Thoracic aorta (tissue), 2 donors: Measurements from ENCODE around the gene SNRNP200. TPM values are rescaled to one million over a fixed set of nuclear protein-coding genes. Genes with fewer than 3 reads are reported as not detected.

Source experiments
- ATAC-seq: fragments of 150-250 bp; one replicate; pipeline ENCODE4 v1.8.0; 2017; ENCODE audit warnings: low read depth; ENCODE audit not compliant: insufficient number of reproducible peaks, low FRiP score
- DNase-seq: peaks from one replicate; pipeline ENCODE4 v3.0.0-alpha.2; 2020; ENCODE audit warnings: low spot score
- H3K27ac ChIP-seq, 2 donors: fragments of 200-600 bp; sonication (generic); 1 replicate in 1 of 2; 2 replicates in 1 of 2; pipeline ENCODE4 v1.5.1; 2016; ENCODE audit warnings: mild to moderate bottlenecking in 2 of 2, moderate library complexity in 2 of 2
- H3K27me3 ChIP-seq: fragments of 200-600 bp; sonication (generic); replicated peaks from 2 replicates; pipeline ENCODE4 v1.6.0; 2016; ENCODE audit warnings: mild to moderate bottlenecking; ENCODE audit not compliant: insufficient read depth
- H3K36me3 ChIP-seq: fragments of 200-600 bp; sonication (generic); one replicate; pipeline ENCODE4 v1.5.1; 2016
- H3K4me1 ChIP-seq, 2 donors: fragments of 200-600 bp; sonication (generic); 1 replicate in 1 of 2; 2 replicates in 1 of 2; pipeline versions ENCODE4 v1.5.1 to v1.6.0; 2016; ENCODE audit warnings: low read depth in 2 of 2, mild to moderate bottlenecking in 1 of 2; ENCODE audit not compliant: control insufficient read depth in 1 of 2
- H3K4me3 ChIP-seq: fragments of 200-600 bp; sonication (generic); 2 replicates; pipeline ENCODE4 v1.5.1; 2016; ENCODE audit warnings: mild to moderate bottlenecking
- H3K9me3 ChIP-seq: fragments of 200-600 bp; sonication (generic); 2 replicates; pipeline ENCODE4 v1.5.1; 2016
- total RNA-seq, 2 donors: library from RNA; depleted of rRNA; stranded (reverse); fragments of >200 nt; gene quantifications; one replicate each; pipeline versions ENCODE4 v1.1.0 to v1.2.3, GENCODE V29; 2016
- TF ChIP-seq, protein P1 (sequence below): fragments of 200-600 bp; sonication (generic); IDR thresholded peaks from one replicate; pipeline ENCODE4 v1.5.1; 2019; ENCODE audit warnings: antibody characterized with exemption

SNRNP200 gene
- total RNA-seq, 2 donors from 2014 or later: 77.2 to 85.6 TPM

DNA sequence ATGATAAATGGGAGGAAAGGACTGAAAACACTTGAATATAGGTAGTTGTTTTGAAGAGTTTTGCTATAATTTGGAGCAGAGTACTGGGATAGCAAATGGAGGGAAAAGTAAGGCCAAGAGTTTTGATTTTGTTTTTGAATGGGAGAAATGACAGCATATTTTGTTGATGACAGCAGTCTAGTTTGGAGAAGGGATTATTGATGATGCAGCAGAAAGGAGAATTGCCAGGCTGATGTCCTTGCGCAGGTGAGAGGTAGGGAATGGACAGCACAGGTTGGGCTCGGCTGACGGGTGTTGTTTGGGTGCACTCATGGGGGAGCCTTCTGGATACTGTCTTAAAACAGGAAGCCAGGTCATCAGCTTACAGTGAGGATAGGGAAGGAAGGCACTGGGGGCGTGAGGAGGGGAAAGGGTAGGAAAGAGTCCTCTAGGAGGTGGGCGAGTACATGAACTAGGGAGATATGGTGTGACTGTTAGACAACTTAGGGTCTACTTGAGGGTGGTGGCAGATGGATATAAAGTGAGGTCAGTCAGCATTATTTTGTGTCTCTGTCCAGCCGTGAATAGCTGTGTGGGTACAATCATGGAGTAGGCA is 40.6 kb upstream of the SNRNP200 start:
- no peak overlapping the region for H3K4me3 ChIP-seq
- H3K27me3 ChIP-seq: no peaks in the 10 kb centered on the region
- no peaks in the 10 kb centered on the region for H3K36me3 ChIP-seq
- H3K27ac ChIP-seq: no peak overlapping the region
- no peak for DNase-seq
- TF ChIP-seq, protein P1, sequence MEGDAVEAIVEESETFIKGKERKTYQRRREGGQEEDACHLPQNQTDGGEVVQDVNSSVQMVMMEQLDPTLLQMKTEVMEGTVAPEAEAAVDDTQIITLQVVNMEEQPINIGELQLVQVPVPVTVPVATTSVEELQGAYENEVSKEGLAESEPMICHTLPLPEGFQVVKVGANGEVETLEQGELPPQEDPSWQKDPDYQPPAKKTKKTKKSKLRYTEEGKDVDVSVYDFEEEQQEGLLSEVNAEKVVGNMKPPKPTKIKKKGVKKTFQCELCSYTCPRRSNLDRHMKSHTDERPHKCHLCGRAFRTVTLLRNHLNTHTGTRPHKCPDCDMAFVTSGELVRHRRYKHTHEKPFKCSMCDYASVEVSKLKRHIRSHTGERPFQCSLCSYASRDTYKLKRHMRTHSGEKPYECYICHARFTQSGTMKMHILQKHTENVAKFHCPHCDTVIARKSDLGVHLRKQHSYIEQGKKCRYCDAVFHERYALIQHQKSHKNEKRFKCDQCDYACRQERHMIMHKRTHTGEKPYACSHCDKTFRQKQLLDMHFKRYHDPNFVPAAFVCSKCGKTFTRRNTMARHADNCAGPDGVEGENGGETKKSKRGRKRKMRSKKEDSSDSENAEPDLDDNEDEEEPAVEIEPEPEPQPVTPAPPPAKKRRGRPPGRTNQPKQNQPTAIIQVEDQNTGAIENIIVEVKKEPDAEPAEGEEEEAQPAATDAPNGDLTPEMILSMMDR: no peak
- no peak for ATAC-seq
- no peaks in the 10 kb centered on the region for H3K9me3 ChIP-seq
- no peaks in the 10 kb centered on the region for H3K4me1 ChIP-seq

DNA sequence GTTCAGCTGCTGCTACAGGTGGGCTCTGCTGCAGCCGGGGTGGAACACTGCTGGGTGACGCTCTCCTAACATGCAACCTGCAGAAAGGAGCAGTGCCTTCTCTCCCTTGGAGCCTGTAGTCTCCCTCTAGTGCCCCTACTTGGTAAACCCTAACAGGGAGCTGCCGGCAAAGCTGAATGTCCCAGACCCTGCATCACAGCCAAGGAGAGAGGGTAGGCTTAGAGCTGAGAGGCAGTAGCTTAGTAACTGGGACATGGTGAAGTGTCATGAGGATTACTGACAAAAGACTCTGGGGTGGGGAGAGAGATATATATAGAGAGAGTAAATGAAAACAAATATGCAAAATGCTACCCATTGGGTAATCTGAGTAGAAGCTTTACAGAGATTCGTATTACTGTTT is 40.1 kb upstream of the SNRNP200 start:
- ATAC-seq (no peak), DNase-seq (no peak)
- Histone ChIP-seq H3K4me1 (no peaks in the 10 kb centered on the region), H3K4me3 (no peak overlapping the region), H3K9me3 (no peaks in the 10 kb centered on the region), H3K36me3 (no peaks in the 10 kb centered on the region), H3K27ac (no peak overlapping the region), H3K27me3 (no peaks in the 10 kb centered on the region)
- TF ChIP-seq, protein P1: no peak

DNA sequence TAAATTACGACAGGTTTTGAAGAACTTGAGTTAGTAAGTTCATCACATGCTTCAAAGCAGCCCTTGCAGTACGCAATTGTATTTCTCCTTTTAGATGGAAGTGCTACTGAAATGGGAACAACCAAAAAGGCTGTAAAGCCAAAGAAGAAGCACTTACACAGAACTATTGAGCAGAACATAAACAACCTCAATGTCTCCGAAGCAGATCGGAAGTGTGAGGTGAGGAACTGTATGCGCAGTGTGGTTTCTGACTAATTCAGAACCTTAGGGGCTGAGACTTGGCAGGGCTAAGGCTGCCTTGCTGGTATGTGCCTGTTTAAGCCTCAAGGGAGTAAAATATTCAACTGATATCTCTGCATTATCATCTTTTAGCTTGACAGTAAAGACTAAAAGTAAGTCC is 38.7 kb upstream of the SNRNP200 start:
- Histone ChIP-seq H3K9me3 (no peaks in the 10 kb centered on the region), H3K27ac (no peak overlapping the region), H3K27me3 (no peaks in the 10 kb centered on the region), H3K4me1 (no peaks in the 10 kb centered on the region), H3K36me3 (no peaks in the 10 kb centered on the region), H3K4me3 (no peak overlapping the region)
- TF ChIP-seq, protein P1: no peak
- DNase-seq (no peak), ATAC-seq (no peak)

DNA sequence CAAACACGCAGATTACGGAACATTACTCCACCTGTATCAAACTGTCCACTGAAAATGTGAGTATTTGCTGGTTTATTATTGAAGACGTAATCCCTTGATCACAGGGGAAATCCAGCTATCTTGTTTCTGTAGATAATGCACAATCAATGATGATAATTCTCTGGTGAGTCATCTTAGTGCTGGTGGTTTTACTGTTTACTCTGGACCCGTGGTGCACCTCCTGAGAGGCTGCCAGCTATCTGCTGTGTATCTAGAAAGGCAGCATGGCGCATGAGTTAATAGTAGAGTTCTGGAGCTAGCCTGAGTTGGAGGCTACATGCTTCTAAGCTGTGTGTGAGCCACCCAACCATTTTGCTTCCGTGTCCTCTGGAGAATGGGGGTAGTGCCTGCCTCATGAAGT is 36.7 kb upstream of the SNRNP200 start:
- TF ChIP-seq, protein P1: no peak
- no peak overlapping the region for H3K4me3 ChIP-seq
- H3K9me3 ChIP-seq: no peaks in the 10 kb centered on the region
- no peaks in the 10 kb centered on the region for H3K36me3 ChIP-seq
- no peak for DNase-seq
- no peaks in the 10 kb centered on the region for H3K27me3 ChIP-seq
- no peak overlapping the region for H3K27ac ChIP-seq
- H3K4me1 ChIP-seq: no peaks in the 10 kb centered on the region
- no peak for ATAC-seq

DNA sequence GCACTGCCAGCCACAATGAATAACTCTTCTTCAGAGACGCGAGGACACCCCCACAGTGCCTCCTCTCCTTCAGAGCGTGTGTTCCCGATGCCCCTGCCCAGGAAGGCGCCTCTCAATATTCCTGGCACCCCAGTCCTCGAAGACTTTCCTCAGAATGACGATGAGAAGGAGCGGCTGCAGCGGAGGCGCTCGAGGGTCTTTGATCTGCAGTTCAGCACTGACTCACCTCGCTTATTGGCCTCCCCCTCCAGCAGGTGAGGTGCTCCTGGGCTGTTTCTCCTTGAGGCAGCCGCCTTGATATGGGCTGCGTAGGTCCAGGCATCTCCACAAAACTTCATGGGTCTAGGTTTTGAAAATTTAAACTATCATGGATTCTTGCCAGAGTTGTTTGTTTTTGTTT is 36.3 kb upstream of the SNRNP200 start:
- no peak for DNase-seq
- H3K36me3 ChIP-seq: no peaks in the 10 kb centered on the region
- no peaks in the 10 kb centered on the region for H3K27me3 ChIP-seq
- H3K9me3 ChIP-seq: no peaks in the 10 kb centered on the region
- no peak for ATAC-seq
- TF ChIP-seq, protein P1: no peak
- H3K4me1 ChIP-seq: no peaks in the 10 kb centered on the region
- no peak overlapping the region for H3K4me3 ChIP-seq
- no peak overlapping the region for H3K27ac ChIP-seq
